Stomach (tissue), 4 donors: ENCODE data around the gene LRIG1.

Experiments used
- EP300 ChIP-seq: sonication (generic); formaldehyde crosslinking; IDR thresholded peaks from one replicate; pipeline ENCODE4 v1.6.1; 2017; ENCODE audit warnings: antibody characterized with exemption
- POLR2A ChIP-seq, 4 donors: fragments of 450-650 bp; IDR thresholded peaks; one replicate each; pipeline ENCODE4 v1.6.1; 2016; ENCODE audit warnings: antibody characterized with exemption in 4 of 4, control low read depth in 2 of 4, mild to moderate bottlenecking in 1 of 4, moderate library complexity in 1 of 4
- POLR2AphosphoS5 ChIP-seq, 3 donors: sonication (generic); formaldehyde crosslinking; IDR thresholded peaks; one replicate each; pipeline ENCODE4 v1.6.1; 2016; ENCODE audit warnings: antibody characterized with exemption in 3 of 3
- TF ChIP-seq, protein P1 (sequence below), 7 experiments: fragments of 450-650 bp in 4 of 7; fragments of 200-600 bp in 3 of 7; sonication (generic) in 3 of 7; IDR thresholded peaks; one replicate each; pipeline ENCODE4 v1.5.1; 2016 to 2019; ENCODE audit warnings: antibody characterized with exemption in 7 of 7, control low read depth in 2 of 7, mild to moderate bottlenecking in 1 of 7

DNA sequence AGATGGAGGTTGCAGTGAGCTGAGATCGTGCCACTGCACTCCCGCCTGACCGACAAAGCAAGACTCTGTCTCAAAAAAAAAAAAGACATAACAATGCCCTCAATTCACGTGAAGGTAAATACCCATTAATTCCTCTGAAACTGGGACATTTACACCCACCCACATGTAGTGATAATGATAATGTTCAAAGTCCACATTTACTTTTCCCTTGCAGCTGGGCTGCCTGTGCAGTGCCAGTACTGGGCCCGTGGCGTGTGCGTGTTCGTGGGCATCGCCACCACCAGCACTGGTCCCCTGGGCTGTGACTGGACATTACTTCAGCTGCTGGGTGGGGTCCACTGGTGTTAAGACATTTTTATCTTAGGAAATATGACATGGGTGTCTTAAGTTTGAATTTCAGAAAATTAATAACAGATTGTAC lies 156.4 kb downstream of the LRIG1 start:
- TF ChIP-seq, protein P1, sequence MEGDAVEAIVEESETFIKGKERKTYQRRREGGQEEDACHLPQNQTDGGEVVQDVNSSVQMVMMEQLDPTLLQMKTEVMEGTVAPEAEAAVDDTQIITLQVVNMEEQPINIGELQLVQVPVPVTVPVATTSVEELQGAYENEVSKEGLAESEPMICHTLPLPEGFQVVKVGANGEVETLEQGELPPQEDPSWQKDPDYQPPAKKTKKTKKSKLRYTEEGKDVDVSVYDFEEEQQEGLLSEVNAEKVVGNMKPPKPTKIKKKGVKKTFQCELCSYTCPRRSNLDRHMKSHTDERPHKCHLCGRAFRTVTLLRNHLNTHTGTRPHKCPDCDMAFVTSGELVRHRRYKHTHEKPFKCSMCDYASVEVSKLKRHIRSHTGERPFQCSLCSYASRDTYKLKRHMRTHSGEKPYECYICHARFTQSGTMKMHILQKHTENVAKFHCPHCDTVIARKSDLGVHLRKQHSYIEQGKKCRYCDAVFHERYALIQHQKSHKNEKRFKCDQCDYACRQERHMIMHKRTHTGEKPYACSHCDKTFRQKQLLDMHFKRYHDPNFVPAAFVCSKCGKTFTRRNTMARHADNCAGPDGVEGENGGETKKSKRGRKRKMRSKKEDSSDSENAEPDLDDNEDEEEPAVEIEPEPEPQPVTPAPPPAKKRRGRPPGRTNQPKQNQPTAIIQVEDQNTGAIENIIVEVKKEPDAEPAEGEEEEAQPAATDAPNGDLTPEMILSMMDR (IDR thresholded peaks at IDR 0.05): no peak
- no peak for TF ChIP-seq EP300
- no peak for TF ChIP-seq POLR2A (IDR thresholded peaks at IDR 0.05)
- no peak for TF ChIP-seq POLR2AphosphoS5 (IDR thresholded peaks at IDR 0.05)
